ENCODE measurements around the gene IL25.
"Not testable (repeated sequence)": the region's sequence is repeated elsewhere in the genome, so short reads cannot be mapped to it uniquely, and the experiment has no call there.

The IL25 gene

DNA sequence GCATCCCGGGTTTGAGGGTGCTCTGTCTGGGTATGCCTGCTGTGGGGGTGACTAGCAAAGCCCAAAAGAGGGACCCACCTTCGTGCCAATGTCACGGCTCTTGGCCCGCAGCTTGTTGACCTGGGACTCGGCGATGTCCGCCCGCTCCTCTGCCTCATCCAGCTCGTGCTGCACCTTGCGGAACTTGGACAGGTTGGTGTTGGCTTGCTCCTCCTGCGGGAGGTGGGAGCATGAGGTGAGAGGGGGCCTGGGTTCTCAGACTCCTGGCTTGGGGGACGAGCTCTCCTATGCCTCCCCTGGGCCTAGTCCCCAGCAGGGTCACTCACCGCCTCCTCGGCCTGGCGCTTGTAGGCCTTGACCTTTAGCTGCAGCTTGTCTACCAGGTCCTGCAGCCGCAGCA is 41.1 kb downstream of the IL25 start:
- DNase-seq: no peak

DNA sequence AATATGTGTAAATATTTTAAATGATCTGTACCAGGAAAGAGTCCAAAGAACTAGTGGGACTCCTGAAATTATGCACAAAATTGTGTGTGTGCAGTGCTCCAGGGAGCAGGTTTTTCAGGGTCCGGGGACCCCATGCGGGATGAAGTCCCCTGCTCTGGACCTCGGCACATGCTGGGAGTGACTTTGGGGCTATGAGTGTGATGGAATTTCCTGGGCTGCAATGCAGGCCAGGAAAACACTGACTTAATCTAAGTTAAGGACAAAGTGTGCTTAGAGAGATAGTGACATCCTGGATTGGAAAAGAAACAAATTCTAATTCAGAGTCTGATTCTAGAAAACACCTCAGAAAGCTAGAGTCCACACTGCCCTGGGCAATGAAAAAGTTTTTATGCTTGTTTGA is 41.6 kb downstream of the IL25 start:
- no peak for DNase-seq

DNA sequence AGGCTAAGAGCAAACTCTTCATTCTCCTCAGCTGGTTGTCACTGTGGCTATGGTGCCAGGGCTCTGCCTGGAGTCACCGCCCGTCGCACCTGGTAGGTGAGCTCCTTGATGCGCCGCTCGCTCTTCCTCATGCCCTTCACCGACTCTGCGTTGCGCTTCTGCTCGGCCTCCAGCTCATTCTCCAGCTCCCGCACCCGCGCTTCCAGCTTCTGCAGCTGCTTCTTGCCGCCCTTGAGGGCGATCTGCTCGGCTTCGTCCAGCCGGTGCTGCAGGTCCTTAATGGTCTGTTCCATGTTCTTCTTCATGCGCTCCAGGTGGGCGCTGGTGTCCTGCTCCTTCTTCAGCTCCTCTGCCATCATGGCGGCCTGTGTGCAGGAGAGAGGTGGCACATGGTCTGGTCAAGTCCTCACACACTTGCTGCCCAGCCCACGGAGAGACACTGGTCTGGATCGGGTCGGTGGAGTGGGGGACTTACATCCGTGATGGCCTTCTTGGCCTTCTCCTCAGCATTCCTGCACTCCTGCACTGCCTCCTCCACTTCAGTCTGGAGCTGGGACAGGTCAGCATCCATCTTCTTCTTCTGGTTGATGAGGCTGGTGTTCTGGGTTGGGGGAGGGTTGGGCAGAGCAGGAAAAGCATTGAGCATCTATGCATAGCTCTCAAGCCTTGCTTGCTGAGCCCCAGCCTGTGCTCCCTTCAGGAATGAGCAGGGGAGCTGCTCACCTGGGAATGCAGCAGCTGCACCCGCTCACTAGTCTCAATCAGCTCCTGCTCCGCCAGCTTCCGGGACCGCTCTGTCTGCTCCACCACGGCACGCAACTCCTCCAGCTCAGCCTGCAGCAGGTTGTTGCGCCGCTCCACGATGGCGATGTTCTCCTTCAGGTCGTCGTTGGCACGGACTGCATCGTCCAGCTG is 42.6 kb downstream of the IL25 start:
- no peak for DNase-seq

DNA sequence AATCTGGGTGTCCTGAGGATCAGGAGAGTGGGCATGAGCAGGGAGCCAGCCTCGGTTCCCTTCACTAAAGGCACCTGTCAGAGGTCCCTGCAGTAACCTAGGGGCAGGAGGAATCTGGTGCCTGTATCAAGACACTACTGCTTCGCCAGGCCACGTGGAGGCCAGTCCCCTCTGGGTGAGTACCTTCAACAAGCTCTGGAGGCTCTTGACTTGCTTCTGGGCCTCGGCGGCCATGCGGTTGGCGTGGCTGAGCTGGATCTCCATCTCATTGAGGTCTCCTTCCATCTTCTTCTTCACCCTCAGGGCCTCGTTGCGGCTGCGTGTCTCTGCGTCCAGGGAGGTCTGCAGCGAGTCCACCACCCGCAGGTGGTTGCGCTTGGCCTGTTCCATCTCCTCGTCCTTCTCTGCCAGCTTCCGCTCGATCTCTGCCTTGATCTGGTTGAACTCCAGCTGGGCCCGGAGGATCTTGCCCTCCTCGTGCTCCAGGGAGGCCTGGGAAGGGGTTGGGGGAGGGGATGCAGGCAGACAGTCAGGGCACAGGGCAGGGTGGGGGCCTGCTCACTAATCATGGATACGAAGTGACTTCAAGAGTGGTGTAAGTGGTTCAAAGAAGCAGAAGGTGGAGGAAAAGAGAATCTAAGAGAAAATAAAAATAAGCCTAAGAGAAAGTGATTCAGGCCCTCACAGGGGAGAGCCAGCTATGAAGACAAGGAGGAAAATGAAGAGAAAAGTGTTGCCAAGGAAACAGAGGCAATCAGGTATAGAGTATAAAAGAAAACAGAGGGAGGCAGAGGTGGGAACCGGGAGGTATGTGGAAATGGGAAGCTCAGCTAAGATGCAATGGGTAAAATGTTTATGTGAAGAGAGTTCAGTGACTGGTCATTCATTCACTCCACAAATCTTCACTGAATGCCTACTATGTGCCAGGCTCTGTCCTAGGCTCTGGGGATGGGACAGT is 43.5 kb downstream of the IL25 start:
- DNase-seq: no peak

DNA sequence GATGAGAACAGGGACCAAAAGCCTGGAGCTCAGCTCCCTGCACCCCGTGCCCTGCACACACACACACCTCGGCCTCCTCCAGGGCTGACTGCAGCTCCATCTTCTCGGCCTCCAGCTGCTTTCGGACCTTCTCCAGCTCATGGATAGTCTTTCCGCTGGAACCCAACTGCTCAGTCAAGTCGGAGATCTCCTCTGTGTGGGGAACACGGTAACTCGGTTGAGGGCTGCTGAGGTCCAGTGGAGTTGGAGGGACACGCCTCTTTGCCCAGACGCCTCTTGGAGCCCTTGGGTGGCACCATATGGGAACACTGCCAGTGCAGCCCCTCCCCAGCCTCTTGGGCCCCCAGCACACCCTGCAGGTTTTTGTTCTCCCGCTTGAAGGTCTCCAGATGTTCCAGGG is 44.2 kb downstream of the IL25 start:
- no peak for DNase-seq

DNA sequence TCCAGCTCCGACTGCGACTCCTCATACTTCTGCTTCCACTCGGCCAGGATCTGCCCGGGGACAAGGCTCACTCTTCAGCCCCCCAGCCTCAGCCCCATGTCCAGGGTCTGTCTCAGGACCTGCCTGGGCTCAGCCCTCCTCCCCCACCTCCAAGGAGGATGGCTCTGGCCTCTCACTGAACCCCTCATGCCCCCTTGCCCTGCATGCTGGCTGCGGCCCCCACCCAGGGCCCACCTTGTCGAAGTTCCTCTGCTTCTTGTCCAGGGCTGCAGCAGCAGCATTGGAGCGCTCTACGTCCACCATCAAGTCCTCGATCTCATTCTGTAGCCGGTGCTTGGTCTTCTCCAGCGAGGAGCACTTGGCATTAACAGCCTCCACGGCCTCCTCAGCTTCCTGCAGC is 44.7 kb downstream of the IL25 start:
- not testable (repeated sequence) for DNase-seq

DNA sequence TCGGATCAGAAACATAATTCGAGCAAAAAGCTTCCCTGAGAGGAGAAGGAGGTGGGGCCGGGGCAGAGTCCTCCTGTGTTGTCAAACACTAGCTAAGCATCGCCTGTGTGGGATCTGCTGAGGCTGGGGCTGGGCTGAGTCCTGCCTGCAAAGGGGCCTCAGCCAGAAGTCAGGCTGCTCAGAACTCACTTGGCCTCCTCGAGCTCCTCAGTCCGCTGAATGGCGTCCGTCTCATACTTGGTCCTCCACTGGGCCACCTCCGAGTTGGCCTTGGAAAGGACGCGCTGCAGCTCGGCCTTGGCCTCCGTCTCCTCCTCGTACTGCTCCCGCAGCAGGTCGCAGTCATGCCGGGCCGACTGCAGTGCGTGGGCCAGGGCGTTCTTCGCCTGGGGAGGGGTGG is 45.4 kb downstream of the IL25 start:
- DNase-seq: no peak

DNA sequence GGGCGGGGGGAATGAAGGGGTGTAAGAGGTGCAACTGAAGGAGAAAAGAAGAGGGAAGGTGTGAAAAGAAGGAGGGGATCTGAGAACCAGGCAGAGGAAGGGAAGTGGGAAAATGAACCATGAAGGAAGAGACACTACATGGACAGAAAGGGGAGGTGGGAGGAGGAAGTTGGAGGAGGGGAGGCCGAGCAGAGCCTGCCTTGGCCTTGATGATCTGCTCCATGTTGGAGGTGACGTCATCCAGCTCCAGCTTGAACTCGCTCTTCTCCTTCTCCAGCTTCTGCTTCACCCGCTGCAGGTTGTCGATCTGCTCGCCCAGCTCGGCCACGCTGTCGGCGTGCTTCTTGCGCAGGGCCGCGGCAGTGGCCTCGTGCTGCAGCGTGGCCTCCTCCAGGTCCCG is 47.0 kb downstream of the IL25 start:
- not testable (repeated sequence) for DNase-seq

DNA sequence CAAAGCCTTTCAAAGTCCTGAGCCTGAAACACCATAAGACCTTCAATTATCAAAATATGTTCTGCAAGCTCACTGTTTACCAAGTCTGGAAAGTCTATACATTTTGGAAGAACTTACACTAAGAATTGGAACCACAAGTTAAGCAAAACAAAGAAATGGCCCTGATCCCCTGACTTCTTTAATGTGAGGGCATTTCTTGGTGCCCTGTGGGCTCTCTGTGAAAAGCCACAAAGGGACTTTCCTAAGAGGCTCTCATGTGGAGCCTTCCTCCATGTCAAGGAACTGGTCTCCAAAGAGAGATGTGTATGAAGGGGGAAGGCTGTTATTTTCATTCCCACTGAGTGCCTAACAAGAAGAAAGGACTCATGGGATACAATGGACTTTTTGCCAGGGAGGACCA is 49.0 kb downstream of the IL25 start:
- DNase-seq: no peak

DNA sequence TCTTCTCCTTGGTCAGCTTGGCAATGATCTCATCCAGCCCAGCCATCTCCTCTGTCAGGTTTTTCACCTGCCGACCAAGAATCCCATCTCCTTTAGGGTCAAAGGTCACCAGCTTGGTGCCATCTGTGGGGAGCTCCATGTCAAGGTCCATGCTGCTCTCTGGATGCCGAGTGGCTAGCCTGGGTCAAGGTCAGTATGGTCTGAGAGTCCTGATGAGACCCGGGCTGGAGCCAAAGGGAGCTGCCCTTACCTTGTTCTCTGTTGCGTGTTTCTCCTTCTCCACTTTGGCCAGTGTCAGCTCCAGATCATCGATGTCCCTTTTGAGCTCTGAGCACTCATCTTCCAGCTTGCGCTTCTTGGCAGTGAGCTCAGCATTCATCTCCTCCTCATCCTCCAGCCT is 51.0 kb downstream of the IL25 start:
- DNase-seq: no peak

DNA sequence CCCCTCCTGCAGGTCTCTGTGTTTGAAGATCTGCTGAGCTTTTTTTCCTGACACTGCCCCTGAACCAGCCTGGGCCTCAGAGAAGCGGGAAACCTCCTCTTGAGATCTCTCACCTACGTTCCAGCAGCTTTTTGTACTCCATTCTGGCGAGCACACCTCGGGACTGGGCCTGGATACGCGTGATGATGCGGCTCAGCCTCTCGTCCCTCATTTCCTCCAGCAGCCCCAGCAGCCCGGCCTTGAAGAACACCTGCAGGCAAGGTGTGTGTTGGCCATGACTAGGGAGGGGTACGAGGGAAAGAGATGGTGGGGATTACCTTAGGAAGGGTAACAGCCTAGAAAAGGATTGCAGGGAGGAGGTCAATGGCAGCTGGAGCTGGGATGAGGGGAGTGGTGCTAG is 52.6 kb downstream of the IL25 start:
- DNase-seq: no peak

DNA sequence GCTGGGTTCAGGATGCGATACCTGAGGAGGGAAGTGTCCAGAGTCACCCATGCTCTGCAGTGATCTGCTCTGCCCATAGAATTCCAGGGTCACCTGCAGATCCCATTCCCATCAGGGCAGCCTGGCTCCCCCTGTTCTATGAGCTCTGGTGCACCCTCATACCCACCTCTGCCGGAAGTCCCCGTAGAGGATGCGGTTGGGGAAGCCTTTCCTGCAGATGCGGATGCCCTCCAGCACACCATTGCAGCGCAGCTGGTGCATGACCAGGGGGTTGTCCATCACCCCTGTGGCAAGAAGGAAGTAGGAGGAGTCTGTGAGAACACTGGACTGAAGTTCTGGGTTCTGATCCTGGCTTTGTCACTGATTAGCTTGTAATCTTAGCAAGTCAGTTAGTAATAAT is 53.2 kb downstream of the IL25 start:
- not testable (repeated sequence) for DNase-seq
